Keratinocyte (primary cell): ENCODE data around the gene MROH2A. TPM values are rescaled to one million over a fixed set of nuclear protein-coding genes. Genes with fewer than 3 reads are reported as not detected.

Experiments
- DNase-seq: peaks from one replicate; pipeline ENCODE4 v3.0.0-alpha.2; 2011; ENCODE audit warnings: low read depth, missing footprints, low spot score
- FAIRE-seq: peaks from 2 replicates; lab custom pipeline; 2011; peaks lifted over from hg19 to GRCh38; lab: Jason Lieb, UNC
- H2AFZ ChIP-seq: 2 replicates; pipeline ENCODE4 v1.6.0; 2012; ENCODE audit warnings: low read length, control low read depth, inconsistent platforms; ENCODE audit not compliant: control insufficient read depth
- H3K27ac ChIP-seq: 2 replicates; pipeline ENCODE4 v1.5.1; 2011; ENCODE audit warnings: low read length; ENCODE audit not compliant: control insufficient read depth, insufficient read depth
- H3K27me3 ChIP-seq: 3 replicates; pipeline ENCODE4 v1.6.0; 2011; ENCODE audit warnings: low read length; ENCODE audit not compliant: control insufficient read depth, insufficient read depth; ENCODE audit errors: extremely low read depth
- H3K36me3 ChIP-seq, 2 experiments: 2 replicates in 1 of 2; 3 replicates in 1 of 2; pipeline ENCODE4 v1.5.1; 2011; ENCODE audit warnings: low read length in 2 of 2, mild to moderate bottlenecking in 1 of 2; ENCODE audit not compliant: control insufficient read depth in 2 of 2, insufficient read depth in 2 of 2; ENCODE audit errors: extremely low read depth in 1 of 2
- H3K4me1 ChIP-seq: 3 replicates; pipeline ENCODE4 v1.5.1; 2011; ENCODE audit warnings: low read length; ENCODE audit not compliant: control insufficient read depth, insufficient read depth; ENCODE audit errors: extremely low read depth
- H3K4me2 ChIP-seq: 3 replicates; pipeline ENCODE4 v1.6.0; 2011; ENCODE audit warnings: low read depth, low read length; ENCODE audit not compliant: control insufficient read depth, insufficient read depth; ENCODE audit errors: extremely low read depth
- H3K4me3 ChIP-seq, 3 experiments: fragments of 200-600 bp in 1 of 3; sonication (generic) in 1 of 3; 2 replicates in 2 of 3; 3 replicates in 1 of 3; pipeline ENCODE4 v1.5.1; 2011 to 2016; ENCODE audit warnings: low read length in 3 of 3, mild to moderate bottlenecking in 3 of 3, control low read depth in 2 of 3, inconsistent platforms in 1 of 3, low read depth in 1 of 3, mixed read lengths in 1 of 3, mixed run types in 1 of 3, moderate library complexity in 1 of 3; ENCODE audit not compliant: control insufficient read depth in 2 of 3, insufficient read depth in 2 of 3; ENCODE audit errors: extremely low read depth in 1 of 3
- H3K79me2 ChIP-seq: 2 replicates; pipeline ENCODE4 v1.6.0; 2012; ENCODE audit warnings: low read length; ENCODE audit not compliant: control insufficient read depth, insufficient read depth
- H3K9ac ChIP-seq: 3 replicates; pipeline ENCODE4 v1.6.0; 2011; ENCODE audit warnings: low read length; ENCODE audit not compliant: control insufficient read depth, insufficient read depth; ENCODE audit errors: extremely low read depth
- H3K9me1 ChIP-seq: 3 replicates; pipeline ENCODE4 v1.6.0; 2011; ENCODE audit warnings: low read length; ENCODE audit not compliant: control insufficient read depth, insufficient read depth; ENCODE audit errors: extremely low read depth
- H3K9me3 ChIP-seq: 2 replicates; pipeline ENCODE4 v1.5.1; 2012; ENCODE audit warnings: low read depth, low read length; ENCODE audit not compliant: control insufficient read depth
- H4K20me1 ChIP-seq: 3 replicates; pipeline ENCODE4 v1.6.0; 2011; ENCODE audit warnings: low read length; ENCODE audit not compliant: control insufficient read depth, insufficient read depth; ENCODE audit errors: extremely low read depth
- EZH2 ChIP-seq: IDR thresholded peaks from one replicate; pipeline ENCODE4 v1.6.1; 2012; ENCODE audit warnings: inconsistent platforms, mild to moderate bottlenecking, low read length, moderate library complexity
- dilution Hi-C: fragments of 300-500 bp; cut with MboI; formaldehyde crosslinking; loops from one replicate; pipeline ENCODE4 v1.7.0; 2020; ENCODE audit warnings: low sequenced_read_pairs; ENCODE audit not compliant: extremely low pct_ligation_motif_present
- polyA plus RNA-seq, 5 experiments: library from polyadenylated mRNA; depleted of rRNA in 3 of 5; stranded (reverse) in 3 of 5; stranded (forward) in 1 of 5; unstranded in 1 of 5; fragments of >200 nt; gene quantifications; 1 replicate in 1 of 5; 2 replicates in 3 of 5; 3 replicates in 1 of 5; pipeline versions ENCODE4 v1.2.1 to v1.2.3, GENCODE V29; 2011 to 2012; ENCODE audit warnings: missing spikeins in 2 of 5, low read depth in 1 of 5, low replicate concordance in 1 of 5
- TF ChIP-seq, protein P1 (sequence below), 3 experiments: IDR thresholded peaks in 1 of 3; conservative IDR thresholded peaks in 1 of 3; optimal IDR thresholded peaks in 1 of 3; 2 replicates in 2 of 3; 3 replicates in 1 of 3; pipeline versions ENCODE3 to v1.5.1; 2011; ENCODE audit warnings: low read length in 3 of 3, mild to moderate bottlenecking in 3 of 3, moderate library complexity in 2 of 3, control low read depth in 1 of 3, inconsistent platforms in 1 of 3; ENCODE audit not compliant: insufficient read depth in 2 of 3; ENCODE audit errors: extremely low read depth in 1 of 3

MROH2A gene
- polyA plus RNA-seq, 1 donor (not counting 4 experiments of a cell fraction or from before 2014, with no cell fraction given) = 0.33 TPM

DNA sequence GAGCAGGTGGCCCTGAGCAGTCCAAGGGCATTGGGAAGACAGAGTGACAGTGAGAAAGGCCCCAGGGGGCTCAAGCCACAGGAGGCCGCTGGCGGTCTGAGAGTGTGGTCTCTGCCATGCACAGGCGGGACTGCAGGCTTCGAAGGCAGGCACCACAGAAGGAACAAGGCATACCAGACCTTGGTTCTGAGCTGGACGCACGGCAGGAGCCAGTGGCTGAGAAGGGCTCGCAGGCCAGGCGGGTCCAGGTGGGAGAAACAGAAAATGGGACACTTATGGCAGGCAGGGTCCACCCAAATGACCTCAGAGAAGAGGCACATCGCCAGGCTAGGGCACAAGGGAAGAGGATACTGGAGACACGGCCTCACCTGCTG lies 61.3 kb downstream of the MROH2A start:
- H3K36me3 ChIP-seq = peaks cover 0 to 62% of the 10 kb centered on the region in 2 experiments
- no peak for FAIRE-seq

DNA sequence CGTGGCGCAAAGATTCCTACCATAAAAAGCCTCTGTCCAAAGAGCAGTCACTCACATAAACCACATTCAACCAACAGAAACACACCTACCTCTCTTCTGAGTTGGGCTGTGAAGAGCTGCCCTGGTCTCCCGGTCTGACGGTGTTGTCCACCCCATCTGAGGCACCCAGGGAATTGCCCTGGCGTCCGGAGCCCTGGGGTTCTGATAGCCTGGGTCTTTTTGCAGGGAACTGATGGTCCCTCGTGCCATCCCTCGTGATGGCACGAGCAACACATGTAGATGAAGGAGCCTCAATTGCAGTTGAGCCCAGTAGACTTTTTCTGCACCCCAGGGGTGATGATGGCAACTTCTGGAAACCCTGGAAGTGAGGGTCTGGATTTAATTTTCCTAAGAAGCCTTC lies 62.4 kb downstream of the MROH2A start:
- peaks cover 0 to 71% of the 10 kb centered on the region in 2 experiments for H3K36me3 ChIP-seq
- no peak for FAIRE-seq

More for the DNA sequence above, 61.3 kb downstream of the MROH2A start:
- dilution Hi-C loops = no loop called here
- peaks cover 63% of the 10 kb centered on the region for H3K79me2 ChIP-seq
- H2AFZ ChIP-seq = no peak overlapping the region
- no peak overlapping the region for H3K9ac ChIP-seq
- TF ChIP-seq, protein P1, sequence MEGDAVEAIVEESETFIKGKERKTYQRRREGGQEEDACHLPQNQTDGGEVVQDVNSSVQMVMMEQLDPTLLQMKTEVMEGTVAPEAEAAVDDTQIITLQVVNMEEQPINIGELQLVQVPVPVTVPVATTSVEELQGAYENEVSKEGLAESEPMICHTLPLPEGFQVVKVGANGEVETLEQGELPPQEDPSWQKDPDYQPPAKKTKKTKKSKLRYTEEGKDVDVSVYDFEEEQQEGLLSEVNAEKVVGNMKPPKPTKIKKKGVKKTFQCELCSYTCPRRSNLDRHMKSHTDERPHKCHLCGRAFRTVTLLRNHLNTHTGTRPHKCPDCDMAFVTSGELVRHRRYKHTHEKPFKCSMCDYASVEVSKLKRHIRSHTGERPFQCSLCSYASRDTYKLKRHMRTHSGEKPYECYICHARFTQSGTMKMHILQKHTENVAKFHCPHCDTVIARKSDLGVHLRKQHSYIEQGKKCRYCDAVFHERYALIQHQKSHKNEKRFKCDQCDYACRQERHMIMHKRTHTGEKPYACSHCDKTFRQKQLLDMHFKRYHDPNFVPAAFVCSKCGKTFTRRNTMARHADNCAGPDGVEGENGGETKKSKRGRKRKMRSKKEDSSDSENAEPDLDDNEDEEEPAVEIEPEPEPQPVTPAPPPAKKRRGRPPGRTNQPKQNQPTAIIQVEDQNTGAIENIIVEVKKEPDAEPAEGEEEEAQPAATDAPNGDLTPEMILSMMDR (optimal IDR thresholded peaks at IDR 0.05 in 1 of 3, IDR thresholded peaks at IDR 0.05 in 1 of 3, conservative IDR thresholded peaks at IDR 0.05 in 1 of 3; ENCODE audit: extremely low read depth in 1 of 3, insufficient read depth in 2 of 3, low read length in 3 of 3) = no peak
- no peak for TF ChIP-seq EZH2
- H3K4me3 ChIP-seq = no peak overlapping the region
- no peaks in the 10 kb centered on the region for H3K9me3 ChIP-seq
- peaks cover 6% of the 10 kb centered on the region for H4K20me1 ChIP-seq
- no peaks in the 10 kb centered on the region for H3K9me1 ChIP-seq
- no peak overlapping the region for H3K4me2 ChIP-seq
- H3K27me3 ChIP-seq = no peaks in the 10 kb centered on the region
- DNase-seq = no peak
- no peaks in the 10 kb centered on the region for H3K4me1 ChIP-seq
- H3K27ac ChIP-seq = no peak overlapping the region

More for the DNA sequence above, 62.4 kb downstream of the MROH2A start:
- peaks cover 67% of the 10 kb centered on the region for H3K79me2 ChIP-seq
- H3K9me1 ChIP-seq = no peaks in the 10 kb centered on the region
- H3K4me2 ChIP-seq = no peak overlapping the region
- no peak overlapping the region for H3K9ac ChIP-seq
- no peak overlapping the region for H2AFZ ChIP-seq
- no peaks in the 10 kb centered on the region for H3K27me3 ChIP-seq
- no peak overlapping the region for H3K4me3 ChIP-seq
- H3K4me1 ChIP-seq = no peaks in the 10 kb centered on the region
- H4K20me1 ChIP-seq = peaks cover 6% of the 10 kb centered on the region
- no peak overlapping the region for H3K27ac ChIP-seq
- TF ChIP-seq, protein P1 (optimal IDR thresholded peaks at IDR 0.05 in 1 of 3, IDR thresholded peaks at IDR 0.05 in 1 of 3, conservative IDR thresholded peaks at IDR 0.05 in 1 of 3; ENCODE audit: extremely low read depth in 1 of 3, insufficient read depth in 2 of 3, low read length in 3 of 3) = no peak
- TF ChIP-seq EZH2 = no peak
- H3K9me3 ChIP-seq = no peaks in the 10 kb centered on the region
- dilution Hi-C loops = no loop called here
- no peak for DNase-seq
